ENCODE data around the gene MAPK14. TPM values are rescaled to one million over a fixed set of nuclear protein-coding genes. Genes with fewer than 3 reads are reported as not detected.
"Not testable (repeated sequence)": the region's sequence is repeated elsewhere in the genome, so short reads cannot be mapped to it uniquely, and the experiment has no call there.

MAPK14 gene
- total and polyA plus RNA-seq, 2 donors (not counting 1 experiment from before 2014, with no cell fraction given) = 55.9 to 57.8 TPM

GRCh38 chr6:36128793-36129192 lies 101.2 kb downstream of the MAPK14 start:
- H3K79me2 ChIP-seq (ENCODE audit: control insufficient read depth, insufficient read depth, low read length) = no peaks in the 10 kb centered on the region
- no peak overlapping the region for H2AFZ ChIP-seq (ENCODE audit: low read length)
- H3K9ac ChIP-seq (ENCODE audit: insufficient read depth, low read length) = no peak overlapping the region
- H3K4me2 ChIP-seq (ENCODE audit: extremely low read depth, insufficient read depth, low read length) = no peak overlapping the region
- TF ChIP-seq EZH2 (IDR thresholded peaks at IDR 0.05; ENCODE audit: low read length, missing control alignments) = no peak
- TF ChIP-seq, protein P1, sequence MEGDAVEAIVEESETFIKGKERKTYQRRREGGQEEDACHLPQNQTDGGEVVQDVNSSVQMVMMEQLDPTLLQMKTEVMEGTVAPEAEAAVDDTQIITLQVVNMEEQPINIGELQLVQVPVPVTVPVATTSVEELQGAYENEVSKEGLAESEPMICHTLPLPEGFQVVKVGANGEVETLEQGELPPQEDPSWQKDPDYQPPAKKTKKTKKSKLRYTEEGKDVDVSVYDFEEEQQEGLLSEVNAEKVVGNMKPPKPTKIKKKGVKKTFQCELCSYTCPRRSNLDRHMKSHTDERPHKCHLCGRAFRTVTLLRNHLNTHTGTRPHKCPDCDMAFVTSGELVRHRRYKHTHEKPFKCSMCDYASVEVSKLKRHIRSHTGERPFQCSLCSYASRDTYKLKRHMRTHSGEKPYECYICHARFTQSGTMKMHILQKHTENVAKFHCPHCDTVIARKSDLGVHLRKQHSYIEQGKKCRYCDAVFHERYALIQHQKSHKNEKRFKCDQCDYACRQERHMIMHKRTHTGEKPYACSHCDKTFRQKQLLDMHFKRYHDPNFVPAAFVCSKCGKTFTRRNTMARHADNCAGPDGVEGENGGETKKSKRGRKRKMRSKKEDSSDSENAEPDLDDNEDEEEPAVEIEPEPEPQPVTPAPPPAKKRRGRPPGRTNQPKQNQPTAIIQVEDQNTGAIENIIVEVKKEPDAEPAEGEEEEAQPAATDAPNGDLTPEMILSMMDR (conservative IDR thresholded peaks at IDR 0.05 in 1 of 2, IDR thresholded peaks at IDR 0.05 in 1 of 2; ENCODE audit: low read depth in 1 of 2, low read length in 2 of 2) = no peak
- H4K20me1 ChIP-seq (ENCODE audit: control insufficient read depth, extremely low read depth, insufficient read depth, low read length) = no peaks in the 10 kb centered on the region
- DNase-seq (ENCODE audit: low read depth in 2 of 2) = no peak
- H3K27me3 ChIP-seq (ENCODE audit: control insufficient read depth, insufficient read depth, low read length) = no peaks in the 10 kb centered on the region
- H3K4me1 ChIP-seq (ENCODE audit: control insufficient read depth, extremely low read depth, insufficient read depth, low read length) = peaks cover 31% of the 10 kb centered on the region
- H3K36me3 ChIP-seq (ENCODE audit: control insufficient read depth, insufficient read depth, low read length) = no peaks in the 10 kb centered on the region
- no peak overlapping the region for H3K27ac ChIP-seq (ENCODE audit: insufficient read depth, low read length)
- no peak overlapping the region for H3K4me3 ChIP-seq (replicated peaks in 1 of 4; ENCODE audit: control extremely low read depth in 1 of 4, insufficient read depth in 1 of 4, low read depth in 3 of 4, low read length in 4 of 4)
- no peaks in the 10 kb centered on the region for H3K9me3 ChIP-seq (ENCODE audit: control insufficient read depth, insufficient read depth, low read depth, low read length)

DNA sequence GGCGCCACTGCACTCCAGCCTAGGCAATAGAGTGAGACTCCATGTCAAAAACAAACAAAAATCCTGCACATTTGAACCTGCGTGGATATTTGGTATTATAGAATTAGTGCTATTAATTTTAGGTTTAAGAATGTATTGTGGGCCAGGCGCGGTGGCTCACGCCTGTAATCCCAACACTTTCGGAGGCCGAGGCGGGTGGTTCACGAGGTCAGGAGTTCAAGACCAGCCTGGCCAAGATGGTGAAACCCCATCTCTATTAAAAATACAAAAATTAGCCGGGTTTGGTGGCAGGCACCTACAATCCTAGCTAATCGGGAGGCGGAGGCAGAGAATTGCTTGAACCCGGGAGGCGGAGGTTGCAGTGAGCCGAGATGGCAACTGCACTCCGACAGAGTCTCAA lies 101.7 kb downstream of the MAPK14 start:
- not testable (repeated sequence) for H4K20me1 ChIP-seq (ENCODE audit: control insufficient read depth, extremely low read depth, insufficient read depth, low read length); H3K36me3 ChIP-seq (ENCODE audit: control insufficient read depth, insufficient read depth, low read length); H3K4me2 ChIP-seq (ENCODE audit: extremely low read depth, insufficient read depth, low read length); H3K9ac ChIP-seq (ENCODE audit: insufficient read depth, low read length); H3K4me3 ChIP-seq (replicated peaks in 1 of 4; ENCODE audit: control extremely low read depth in 1 of 4, insufficient read depth in 1 of 4, low read depth in 3 of 4, low read length in 4 of 4); DNase-seq (ENCODE audit: low read depth in 2 of 2); H3K27me3 ChIP-seq (ENCODE audit: control insufficient read depth, insufficient read depth, low read length); H3K27ac ChIP-seq (ENCODE audit: insufficient read depth, low read length); H3K9me3 ChIP-seq (ENCODE audit: control insufficient read depth, insufficient read depth, low read depth, low read length); H3K79me2 ChIP-seq (ENCODE audit: control insufficient read depth, insufficient read depth, low read length); H2AFZ ChIP-seq (ENCODE audit: low read length)
- peaks cover 31% of the 10 kb centered on the region for H3K4me1 ChIP-seq (ENCODE audit: control insufficient read depth, extremely low read depth, insufficient read depth, low read length)

DNA sequence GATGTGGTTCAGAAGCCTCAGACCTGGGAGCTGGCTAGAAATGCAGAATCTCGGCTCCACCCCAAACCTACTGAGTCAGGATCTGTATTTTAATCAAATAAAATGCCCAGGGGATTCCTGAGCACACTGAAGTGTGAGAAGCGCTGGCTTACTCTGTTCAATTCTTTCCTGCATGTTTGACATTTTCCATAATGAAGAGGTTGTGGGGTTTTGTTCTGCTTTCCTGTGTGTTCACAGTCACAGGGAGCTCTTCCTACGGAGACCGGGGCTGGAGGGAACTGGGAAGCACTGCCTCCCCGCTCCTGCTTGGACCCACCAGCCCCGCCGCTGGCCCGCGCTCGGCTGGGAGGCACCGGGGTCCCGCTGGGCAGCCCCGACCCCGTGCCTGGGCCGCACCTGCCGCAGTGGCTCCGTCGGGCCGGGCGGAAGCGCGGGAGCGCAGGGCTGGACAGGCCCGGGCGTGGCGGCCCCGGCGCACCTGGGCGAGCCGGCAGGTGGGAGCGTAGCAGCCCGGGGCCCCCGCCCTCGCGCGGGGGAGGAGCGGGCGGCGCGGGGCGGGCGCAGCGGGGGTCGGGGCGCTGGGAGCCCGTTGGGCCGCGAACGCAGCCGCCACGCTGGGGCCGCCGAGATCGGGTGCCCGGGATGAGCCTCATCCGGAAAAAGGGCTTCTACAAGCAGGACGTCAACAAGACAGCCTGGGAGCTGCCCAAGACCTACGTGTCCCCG lies 102.5 kb downstream of the MAPK14 start, which contains the start of gene MAPK13:
Gene MAPK13, plus strand, starts transcription at position 573 of the 726 bp plus-strand sequence. Its CDS starts 70 bp downstream, at position 643.
- Histone ChIP-seq H4K20me1 (ENCODE audit: control insufficient read depth, extremely low read depth, insufficient read depth, low read length) (no peaks in the 10 kb centered on the region), H3K9ac (ENCODE audit: insufficient read depth, low read length) (peak within 1 kb of the TSS; percentile 32), H3K4me3 (replicated peaks in 1 of 4; ENCODE audit: control extremely low read depth in 1 of 4, insufficient read depth in 1 of 4, low read depth in 3 of 4, low read length in 4 of 4) (no peak within 1 kb of the TSS), H3K27ac (ENCODE audit: insufficient read depth, low read length) (peak within 1 kb of the TSS; percentile 53), H3K27me3 (ENCODE audit: control insufficient read depth, insufficient read depth, low read length) (no peaks in the 10 kb centered on the region), H3K4me1 (ENCODE audit: control insufficient read depth, extremely low read depth, insufficient read depth, low read length) (peaks cover 31% of the 10 kb centered on the region), H3K79me2 (ENCODE audit: control insufficient read depth, insufficient read depth, low read length) (no peaks in the 10 kb centered on the region), H2AFZ (ENCODE audit: low read length) (peak within 1 kb of the TSS; percentile 43), H3K36me3 (ENCODE audit: control insufficient read depth, insufficient read depth, low read length) (no peaks in the 10 kb centered on the region), H3K4me2 (ENCODE audit: extremely low read depth, insufficient read depth, low read length) (peak within 1 kb of the TSS; percentile 66), H3K9me3 (ENCODE audit: control insufficient read depth, insufficient read depth, low read depth, low read length) (no peaks in the 10 kb centered on the region)
- DNase-seq (ENCODE audit: low read depth in 2 of 2) = peak in 1 of 2 donors; percentile 15
- TF ChIP-seq, protein P1 (conservative IDR thresholded peaks at IDR 0.05 in 1 of 2, IDR thresholded peaks at IDR 0.05 in 1 of 2; ENCODE audit: low read depth in 1 of 2, low read length in 2 of 2) = no peak
- no peak for TF ChIP-seq EZH2 (IDR thresholded peaks at IDR 0.05; ENCODE audit: low read length, missing control alignments)

Data from fibroblast of lung (primary cell).